Measurements from ENCODE around the gene ZNF30. TPM values are rescaled to one million over a fixed set of nuclear protein-coding genes. Genes with fewer than 3 reads are reported as not detected.
A peak's percentile ranks its signal among the peaks of the same experiment; 100 is the strongest.

The ZNF30 gene
- total and polyA plus RNA-seq, 2 of the 4 experiments (the other 2 are of a cell fraction), result 1.3 to 2.9 TPM

- no peak for DNase-seq
- Histone ChIP-seq H3K18ac (ENCODE audit: low read depth, low read length) (no peak overlapping the region), H2BK15ac (ENCODE audit: low read depth, low read length) (no peak overlapping the region), H3K56ac (ENCODE audit: extremely low read depth, insufficient read depth, low read length) (no peak overlapping the region), H3K27ac (ENCODE audit: insufficient read depth, low read length) (no peak overlapping the region), H4K8ac (ENCODE audit: low read depth in 2 of 2, low read length in 2 of 2) (0 out of 4 replicates have a peak overlapping the region, but pooled peaks of 1 of the 2 experiments have one; percentile 75), H3K14ac (replicated peaks; ENCODE audit: low read depth, low read length) (no peak overlapping the region), H2AFZ (replicated peaks; ENCODE audit: low read length, poor library complexity) (peak overlapping the region; percentile 90), H3K4me1 (ENCODE audit: control insufficient read depth, insufficient read depth, low read length) (peaks cover 3% of the 10 kb centered on the region), H3K9me1 (ENCODE audit: insufficient read depth, low read length) (peaks cover 20% of the 10 kb centered on the region), H3K4me2 (ENCODE audit: low read depth, low read length) (no peak overlapping the region), H3K23ac (ENCODE audit: low read depth, low read length) (no peak overlapping the region), H2AK5ac (ENCODE audit: low read depth, low read length) (no peak overlapping the region), H3K4ac (ENCODE audit: low read depth, low read length) (no peak overlapping the region), H2BK20ac (ENCODE audit: low read depth, low read length) (no peak overlapping the region), H3K9ac (ENCODE audit: low read depth, low read length) (no peak overlapping the region), H3K27me3 (ENCODE audit: control insufficient read depth, insufficient read depth, low read length) (no peaks in the 10 kb centered on the region; the same call in 1 of the 2 replicates), H2AK9ac (replicated peaks; ENCODE audit: low read depth, low read length, poor library complexity) (no peak overlapping the region), H2BK120ac (ENCODE audit: low read depth, low read length) (no peak overlapping the region), H3K9me3 (ENCODE audit: control insufficient read depth, insufficient read depth, low read length) (peaks cover 16% of the 10 kb centered on the region), H3K79me1 (ENCODE audit: low read depth in 1 of 2, low read length in 2 of 2) (peaks cover 21 to 35% of the 10 kb centered on the region in 2 experiments), H4K91ac (ENCODE audit: insufficient read depth, low read depth, low read length) (no peak overlapping the region), H4K20me1 (ENCODE audit: insufficient read depth, low read length) (peaks cover 25% of the 10 kb centered on the region), H3K4me3 (ENCODE audit: insufficient read depth, low read depth, low read length) (no peak overlapping the region), H2BK5ac (ENCODE audit: low read depth, low read length, poor library complexity, severe bottlenecking) (no peak overlapping the region), H4K5ac (ENCODE audit: low read depth, low read length) (no peak overlapping the region), H3K36me3 (ENCODE audit: control insufficient read depth, insufficient read depth, low read length) (peaks cover 5% of the 10 kb centered on the region)
- intact Hi-C loops (cut with micrococcal nuclease) (no loop called here), in situ Hi-C loops (cut with MboI; ENCODE audit: low sequenced_read_pairs) (no loop called here), dilution Hi-C loops (cut with HindIII; ENCODE audit: low sequenced_read_pairs, unreplicated experiment) (no loop called here)
- ATAC-seq (ENCODE audit: low read depth), result no peak
- ChIA-PET POLR2A (ENCODE audit: unreplicated experiment) (no interaction called here), CTCF (no interaction called here)
- BruUV-seq (replicated peaks), result no TSS peak
- 100% methylated on average over 1 of the region's 6 CpGs; no CpG with 5 or more reads in 1 of the 2 experiments for WGBS, 2 experiments (ENCODE audit: extremely low coverage in 2 of 2, insufficient read length in 1 of 2)
- TF ChIP-seq SMC3 (IDR thresholded peaks at IDR 0.05; ENCODE audit: low read depth, low read length) (no peak), CEBPB (IDR thresholded peaks at IDR 0.05; ENCODE audit: low read depth, low read length) (no peak), MXI1 (IDR thresholded peaks at IDR 0.05; ENCODE audit: borderline replicate concordance, low read depth, low read length) (no peak), FOS (IDR thresholded peaks at IDR 0.05; ENCODE audit: low read depth, low read length) (no peak), CHD1 (IDR thresholded peaks at IDR 0.05; ENCODE audit: low read depth, low read length) (no peak), NFE2L2 (IDR thresholded peaks at IDR 0.05; ENCODE audit: low read depth, low read length) (no peak), RAD21 (IDR thresholded peaks at IDR 0.05; ENCODE audit: low read length) (no peak), BHLHE40 (IDR thresholded peaks at IDR 0.05; ENCODE audit: low read depth, low read length) (no peak), MAZ (IDR thresholded peaks at IDR 0.05; ENCODE audit: borderline replicate concordance, low read depth, low read length) (no peak)
- TF ChIP-seq, protein P1, sequence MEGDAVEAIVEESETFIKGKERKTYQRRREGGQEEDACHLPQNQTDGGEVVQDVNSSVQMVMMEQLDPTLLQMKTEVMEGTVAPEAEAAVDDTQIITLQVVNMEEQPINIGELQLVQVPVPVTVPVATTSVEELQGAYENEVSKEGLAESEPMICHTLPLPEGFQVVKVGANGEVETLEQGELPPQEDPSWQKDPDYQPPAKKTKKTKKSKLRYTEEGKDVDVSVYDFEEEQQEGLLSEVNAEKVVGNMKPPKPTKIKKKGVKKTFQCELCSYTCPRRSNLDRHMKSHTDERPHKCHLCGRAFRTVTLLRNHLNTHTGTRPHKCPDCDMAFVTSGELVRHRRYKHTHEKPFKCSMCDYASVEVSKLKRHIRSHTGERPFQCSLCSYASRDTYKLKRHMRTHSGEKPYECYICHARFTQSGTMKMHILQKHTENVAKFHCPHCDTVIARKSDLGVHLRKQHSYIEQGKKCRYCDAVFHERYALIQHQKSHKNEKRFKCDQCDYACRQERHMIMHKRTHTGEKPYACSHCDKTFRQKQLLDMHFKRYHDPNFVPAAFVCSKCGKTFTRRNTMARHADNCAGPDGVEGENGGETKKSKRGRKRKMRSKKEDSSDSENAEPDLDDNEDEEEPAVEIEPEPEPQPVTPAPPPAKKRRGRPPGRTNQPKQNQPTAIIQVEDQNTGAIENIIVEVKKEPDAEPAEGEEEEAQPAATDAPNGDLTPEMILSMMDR (conservative IDR thresholded peaks at IDR 0.05; ENCODE audit: low read depth, low read length), result no peak
- TF ChIP-seq, protein P2, sequence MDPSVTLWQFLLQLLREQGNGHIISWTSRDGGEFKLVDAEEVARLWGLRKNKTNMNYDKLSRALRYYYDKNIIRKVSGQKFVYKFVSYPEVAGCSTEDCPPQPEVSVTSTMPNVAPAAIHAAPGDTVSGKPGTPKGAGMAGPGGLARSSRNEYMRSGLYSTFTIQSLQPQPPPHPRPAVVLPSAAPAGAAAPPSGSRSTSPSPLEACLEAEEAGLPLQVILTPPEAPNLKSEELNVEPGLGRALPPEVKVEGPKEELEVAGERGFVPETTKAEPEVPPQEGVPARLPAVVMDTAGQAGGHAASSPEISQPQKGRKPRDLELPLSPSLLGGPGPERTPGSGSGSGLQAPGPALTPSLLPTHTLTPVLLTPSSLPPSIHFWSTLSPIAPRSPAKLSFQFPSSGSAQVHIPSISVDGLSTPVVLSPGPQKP (IDR thresholded peaks at IDR 0.05; ENCODE audit: borderline replicate concordance, low read depth, low read length), result no peak
These were observed 37.9 kb downstream of the ZNF30 start for GRCh38 chr19:34964598-34964997.
